Chondrocyte (in vitro differentiated cells): ENCODE measurements around the gene SHB. TPM values are rescaled to one million over a fixed set of nuclear protein-coding genes. Genes with fewer than 3 reads are reported as not detected.

Source experiments
- DNase-seq: peaks from one replicate; pipeline ENCODE4 v3.0.0; 2021; ENCODE audit warnings: mixed read lengths, low spot score
- H3K27ac Mint-ChIP-seq: one replicate; pipeline ENCODE4 v1.8.0; 2021; ENCODE audit warnings: mild to moderate bottlenecking, moderate library complexity, mixed read lengths; ENCODE audit not compliant: unreplicated experiment
- H3K27me3 Mint-ChIP-seq: 2 replicates; pipeline ENCODE4 v1.8.0; 2021; ENCODE audit warnings: low read depth, mixed read lengths
- H3K36me3 Mint-ChIP-seq: 2 replicates; pipeline ENCODE4 v1.8.0; 2021; ENCODE audit warnings: low read depth, mixed read lengths
- H3K4me1 Mint-ChIP-seq: 2 replicates; pipeline ENCODE4 v1.8.0; 2021; ENCODE audit warnings: low read depth, mild to moderate bottlenecking, mixed read lengths
- H3K4me3 Mint-ChIP-seq: one replicate; pipeline ENCODE4 v1.8.0; 2021; ENCODE audit warnings: mild to moderate bottlenecking, moderate library complexity, mixed read lengths; ENCODE audit not compliant: unreplicated experiment
- H3K9me3 Mint-ChIP-seq: 2 replicates; pipeline ENCODE4 v1.8.0; 2021; ENCODE audit warnings: low read depth, mixed read lengths
- CTCF ChIP-seq: fragments of 200-600 bp; sonication (generic); IDR thresholded peaks from 2 replicates; pipeline ENCODE4 v1.5.0; 2021; ENCODE audit warnings: antibody characterized with exemption, mild to moderate bottlenecking, moderate library complexity
- total RNA-seq: library from RNA; stranded (reverse); gene quantifications from 3 replicates; pipeline ENCODE4 v1.2.1, GENCODE V29; 2021

The SHB gene
- total RNA-seq, 1 donor from 2014 or later: 23.8 TPM

GRCh38 chr9:37924538-37924937 lies 144.5 kb downstream of the SHB start:
- Mint-ChIP-seq H3K4me1 (peaks cover 6% of the 10 kb centered on the region), H3K4me3 (no peak overlapping the region), H3K27me3 (no peaks in the 10 kb centered on the region), H3K27ac (no peak overlapping the region), H3K9me3 (no peaks in the 10 kb centered on the region), H3K36me3 (peaks cover 6% of the 10 kb centered on the region)
- no peak for TF ChIP-seq CTCF
- peak; percentile 3 for DNase-seq

GRCh38 chr9:37923796-37924427 lies 145.1 kb downstream of the SHB start:
- H3K36me3 Mint-ChIP-seq: peaks cover 4% of the 10 kb centered on the region

GRCh38 chr9:37923118-37923795 lies 145.8 kb downstream of the SHB start:
- H3K27ac Mint-ChIP-seq: no peak overlapping the region
- TF ChIP-seq CTCF: no peak
- H3K4me1 Mint-ChIP-seq: peaks cover 6% of the 10 kb centered on the region
- peaks cover 4% of the 10 kb centered on the region for H3K36me3 Mint-ChIP-seq
- no peaks in the 10 kb centered on the region for H3K9me3 Mint-ChIP-seq
- H3K4me3 Mint-ChIP-seq: no peak overlapping the region
- peak; percentile 51 for DNase-seq
- H3K27me3 Mint-ChIP-seq: no peaks in the 10 kb centered on the region

More at GRCh38 chr9:37923796-37924427, 145.1 kb downstream of the SHB start:
- TF ChIP-seq CTCF: no peak
- Mint-ChIP-seq H3K9me3 (no peaks in the 10 kb centered on the region), H3K4me1 (peaks cover 6% of the 10 kb centered on the region), H3K27ac (no peak overlapping the region), H3K4me3 (no peak overlapping the region), H3K27me3 (no peaks in the 10 kb centered on the region)
- peak; percentile 66 for DNase-seq

- Mint-ChIP-seq H3K4me3 (no peak overlapping the region), H3K36me3 (peaks cover 4% of the 10 kb centered on the region), H3K27ac (no peak overlapping the region), H3K27me3 (no peaks in the 10 kb centered on the region), H3K4me1 (peaks cover 6% of the 10 kb centered on the region), H3K9me3 (no peaks in the 10 kb centered on the region)
- TF ChIP-seq CTCF: no peak
- DNase-seq: peak; percentile 52
These were observed 146.5 kb downstream of the SHB start for GRCh38 chr9:37922363-37923117.

GRCh38 chr9:37921546-37922300 lies 147.3 kb downstream of the SHB start:
- no peak for TF ChIP-seq CTCF
- peak; percentile 55 for DNase-seq
- no peak overlapping the region for H3K4me3 Mint-ChIP-seq
- no peaks in the 10 kb centered on the region for H3K27me3 Mint-ChIP-seq
- peaks cover 7% of the 10 kb centered on the region for H3K36me3 Mint-ChIP-seq
- no peaks in the 10 kb centered on the region for H3K9me3 Mint-ChIP-seq
- H3K27ac Mint-ChIP-seq: no peak overlapping the region
- H3K4me1 Mint-ChIP-seq: peaks cover 6% of the 10 kb centered on the region
